ENCODE measurements around the gene KLHL26.

Gene KLHL26

GRCh38 chr19:18639706-18640243 is 2.9 kb downstream of the KLHL26 start:
- Mint-ChIP-seq H3K27ac (no peak overlapping the region), H3K4me1 (ENCODE audit: low read depth) (peaks cover 24% of the 10 kb centered on the region), H3K36me3 (ENCODE audit: low read depth) (no peaks in the 10 kb centered on the region), H3K9me3 (no peaks in the 10 kb centered on the region), H3K27me3 (ENCODE audit: low read depth) (peaks cover 5% of the 10 kb centered on the region), H3K4me3 (no peak overlapping the region)
- no peak for DNase-seq (ENCODE audit: low spot score)

GRCh38 chr19:18644196-18645034 is 7.6 kb downstream of the KLHL26 start:
- Mint-ChIP-seq H3K27ac (no peak overlapping the region), H3K4me1 (ENCODE audit: low read depth) (peaks cover 3% of the 10 kb centered on the region), H3K27me3 (ENCODE audit: low read depth) (no peaks in the 10 kb centered on the region), H3K36me3 (ENCODE audit: low read depth) (no peaks in the 10 kb centered on the region), H3K9me3 (no peaks in the 10 kb centered on the region), H3K4me3 (no peak overlapping the region)
- no peak for DNase-seq (ENCODE audit: low spot score)

DNA sequence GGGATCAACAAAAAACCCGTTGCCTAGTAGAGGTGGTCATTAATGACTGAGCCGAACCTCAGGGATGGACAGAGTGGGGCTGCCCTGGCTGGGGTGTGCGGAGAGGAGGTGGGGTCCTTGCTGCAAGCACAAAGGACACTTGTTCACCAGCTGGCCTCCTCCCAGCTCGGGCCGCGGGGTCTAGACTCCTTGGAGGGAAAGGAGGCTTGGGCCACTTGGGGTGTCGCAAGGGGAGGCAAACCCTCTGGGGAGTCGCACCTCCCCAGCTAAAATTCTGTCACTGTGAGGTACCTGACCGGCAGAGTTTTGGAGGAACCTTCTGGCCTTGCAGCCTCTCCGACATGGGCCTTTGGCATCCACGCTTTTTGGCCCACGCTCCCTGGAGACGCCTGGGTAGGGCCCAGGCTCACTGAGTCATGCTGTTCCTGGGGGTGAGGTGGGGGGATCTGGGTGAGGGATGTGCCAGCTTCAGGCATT is 8.2 kb downstream of the KLHL26 start:
- H3K4me3 Mint-ChIP-seq: no peak overlapping the region
- H3K27me3 Mint-ChIP-seq (ENCODE audit: low read depth): no peaks in the 10 kb centered on the region
- H3K36me3 Mint-ChIP-seq (ENCODE audit: low read depth): no peaks in the 10 kb centered on the region
- DNase-seq (ENCODE audit: low spot score): no peak
- no peaks in the 10 kb centered on the region for H3K9me3 Mint-ChIP-seq
- H3K4me1 Mint-ChIP-seq (ENCODE audit: low read depth): no peaks in the 10 kb centered on the region
- H3K27ac Mint-ChIP-seq: no peak overlapping the region

DNA sequence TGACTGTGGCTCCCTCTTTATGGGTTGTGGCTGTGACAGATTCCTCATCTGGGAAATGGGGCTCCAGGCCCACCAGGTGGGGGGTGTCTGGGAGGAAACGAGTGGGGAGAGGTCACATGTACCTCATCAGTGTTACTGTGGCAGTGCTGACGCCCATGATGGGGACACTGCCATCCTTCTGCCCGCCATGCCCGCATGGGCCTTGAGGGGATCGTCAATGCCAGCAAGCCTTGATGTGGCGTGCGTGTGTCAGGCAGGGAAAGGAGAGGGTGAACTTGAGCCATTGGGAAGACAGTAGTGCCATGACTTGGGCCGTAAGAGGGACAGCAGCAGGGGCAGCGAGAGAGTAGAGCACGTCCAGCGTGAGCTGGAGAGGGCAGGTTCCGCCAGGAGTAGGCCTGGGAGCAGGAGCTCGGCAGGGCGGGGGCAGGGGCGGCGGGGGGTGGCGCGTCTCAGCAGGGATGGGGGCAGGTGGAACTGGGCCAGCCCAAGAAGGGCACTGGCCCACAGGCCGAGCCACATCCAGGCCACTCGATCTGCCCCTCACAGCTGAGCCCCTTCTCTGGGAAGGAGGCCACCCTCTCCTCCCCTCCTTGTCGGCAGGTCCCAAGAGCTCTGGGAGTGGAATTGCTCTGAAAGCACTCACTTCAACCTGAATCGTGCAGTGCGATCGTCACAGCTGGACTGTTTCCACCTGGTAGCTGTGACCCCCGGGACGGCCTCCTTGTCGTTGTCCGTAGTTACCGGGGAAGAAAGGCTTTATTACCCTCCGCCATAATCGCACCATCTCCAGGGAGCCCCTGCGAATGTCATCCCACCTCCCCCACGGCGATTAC is 9.9 kb downstream of the KLHL26 start:
- Mint-ChIP-seq H3K9me3 (no peaks in the 10 kb centered on the region), H3K27ac (no peak overlapping the region), H3K4me3 (no peak overlapping the region), H3K36me3 (ENCODE audit: low read depth) (no peaks in the 10 kb centered on the region), H3K4me1 (ENCODE audit: low read depth) (no peaks in the 10 kb centered on the region), H3K27me3 (ENCODE audit: low read depth) (no peaks in the 10 kb centered on the region)
- no peak for DNase-seq (ENCODE audit: low spot score)

GRCh38 chr19:18647371-18647767 is 10.5 kb downstream of the KLHL26 start:
- Mint-ChIP-seq H3K27me3 (ENCODE audit: low read depth) (no peaks in the 10 kb centered on the region), H3K36me3 (ENCODE audit: low read depth) (no peaks in the 10 kb centered on the region), H3K27ac (no peak overlapping the region), H3K4me3 (no peak overlapping the region), H3K9me3 (no peaks in the 10 kb centered on the region), H3K4me1 (ENCODE audit: low read depth) (no peaks in the 10 kb centered on the region)
- DNase-seq (ENCODE audit: low spot score): no peak

GRCh38 chr19:18647807-18648206 is 11.0 kb downstream of the KLHL26 start:
- Mint-ChIP-seq H3K27me3 (ENCODE audit: low read depth) (no peaks in the 10 kb centered on the region), H3K4me1 (ENCODE audit: low read depth) (no peaks in the 10 kb centered on the region), H3K27ac (no peak overlapping the region), H3K4me3 (no peak overlapping the region), H3K9me3 (no peaks in the 10 kb centered on the region), H3K36me3 (ENCODE audit: low read depth) (no peaks in the 10 kb centered on the region)
- no peak for DNase-seq (ENCODE audit: low spot score)

- Mint-ChIP-seq H3K4me3 (no peak overlapping the region), H3K27ac (no peak overlapping the region)
Observed at GRCh38 chr19:18648973-18649315, 12.1 kb downstream of the KLHL26 start.

DNA sequence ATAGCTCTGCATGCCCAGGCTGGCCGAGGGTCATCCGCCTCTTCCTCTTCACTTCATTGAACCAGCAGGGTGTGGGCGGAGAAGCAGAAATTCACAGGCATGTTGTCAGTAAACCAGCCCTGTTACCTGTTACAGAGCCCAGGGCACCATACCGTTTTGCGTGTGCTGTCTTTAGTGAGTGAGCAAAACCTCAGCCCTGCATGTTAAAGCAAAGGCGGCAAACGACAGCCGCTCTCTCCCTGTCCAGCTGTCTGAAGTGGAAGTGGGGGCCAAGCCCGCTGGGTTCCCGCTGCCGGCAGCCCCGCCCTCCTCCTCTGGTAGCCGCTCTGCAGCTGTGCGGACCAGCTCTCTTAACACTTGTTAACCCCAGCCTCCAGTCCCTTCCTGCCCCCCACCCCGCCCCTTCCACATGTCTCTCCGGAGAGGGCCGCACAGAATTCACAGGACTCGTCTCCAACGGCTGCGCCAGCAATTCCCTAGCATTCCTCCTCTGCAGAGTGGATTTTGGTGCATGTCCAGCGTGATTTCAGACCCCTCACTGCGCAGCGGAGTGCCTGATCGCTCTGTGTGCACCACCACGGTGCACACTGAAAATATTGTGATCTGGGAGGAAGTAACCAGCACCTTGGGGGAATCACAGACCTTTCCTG is 12.7 kb downstream of the KLHL26 start:
- Mint-ChIP-seq H3K4me1 (ENCODE audit: low read depth) (no peaks in the 10 kb centered on the region), H3K27me3 (ENCODE audit: low read depth) (no peaks in the 10 kb centered on the region), H3K36me3 (ENCODE audit: low read depth) (no peaks in the 10 kb centered on the region), H3K9me3 (no peaks in the 10 kb centered on the region), H3K4me3 (no peak overlapping the region), H3K27ac (no peak overlapping the region)
- DNase-seq (ENCODE audit: low spot score): no peak

More at GRCh38 chr19:18648973-18649315, 12.1 kb downstream of the KLHL26 start:
- H3K36me3 Mint-ChIP-seq (ENCODE audit: low read depth): no peaks in the 10 kb centered on the region
- H3K9me3 Mint-ChIP-seq: no peaks in the 10 kb centered on the region
- DNase-seq (ENCODE audit: low spot score): no peak
- H3K4me1 Mint-ChIP-seq (ENCODE audit: low read depth): no peaks in the 10 kb centered on the region
- no peaks in the 10 kb centered on the region for H3K27me3 Mint-ChIP-seq (ENCODE audit: low read depth)

DNA sequence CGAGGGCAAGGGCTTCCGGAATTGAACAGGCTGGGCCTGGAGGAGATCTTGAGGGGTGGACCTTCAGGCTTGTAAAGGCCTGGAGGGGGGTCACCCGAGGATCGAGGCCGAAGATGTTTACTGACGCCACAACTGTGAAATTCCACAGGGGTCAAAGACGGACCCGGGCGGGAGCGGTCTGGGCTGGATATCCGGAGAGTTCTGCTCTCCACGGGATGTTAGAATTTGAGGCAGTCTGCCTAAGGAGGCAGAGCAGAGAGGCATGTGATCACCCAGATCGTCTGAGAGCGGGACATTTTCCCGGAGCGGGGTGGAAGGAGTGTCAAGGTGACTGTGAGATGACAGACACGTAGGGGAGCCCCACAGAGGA is 13.2 kb downstream of the KLHL26 start:
- Mint-ChIP-seq H3K27ac (no peak overlapping the region), H3K4me3 (no peak overlapping the region), H3K36me3 (ENCODE audit: low read depth) (no peaks in the 10 kb centered on the region), H3K27me3 (ENCODE audit: low read depth) (no peaks in the 10 kb centered on the region), H3K4me1 (ENCODE audit: low read depth) (no peaks in the 10 kb centered on the region), H3K9me3 (no peaks in the 10 kb centered on the region)
- no peak for DNase-seq (ENCODE audit: low spot score)

- no peak overlapping the region for H3K27ac Mint-ChIP-seq
- no peaks in the 10 kb centered on the region for H3K4me1 Mint-ChIP-seq (ENCODE audit: low read depth)
- no peaks in the 10 kb centered on the region for H3K27me3 Mint-ChIP-seq (ENCODE audit: low read depth)
- no peak for DNase-seq (ENCODE audit: low spot score)
- no peak overlapping the region for H3K4me3 Mint-ChIP-seq
- H3K36me3 Mint-ChIP-seq (ENCODE audit: low read depth): no peaks in the 10 kb centered on the region
- H3K9me3 Mint-ChIP-seq: no peaks in the 10 kb centered on the region
Observed at GRCh38 chr19:18650468-18651041, 13.7 kb downstream of the KLHL26 start.

GRCh38 chr19:18651300-18651699 is 14.5 kb downstream of the KLHL26 start:
- Mint-ChIP-seq H3K27ac (no peak overlapping the region), H3K9me3 (no peaks in the 10 kb centered on the region), H3K4me3 (no peak overlapping the region), H3K27me3 (ENCODE audit: low read depth) (no peaks in the 10 kb centered on the region), H3K4me1 (ENCODE audit: low read depth) (no peaks in the 10 kb centered on the region), H3K36me3 (ENCODE audit: low read depth) (no peaks in the 10 kb centered on the region)
- no peak for DNase-seq (ENCODE audit: low spot score)

- H3K4me3 Mint-ChIP-seq: no peak overlapping the region
- H3K4me1 Mint-ChIP-seq (ENCODE audit: low read depth): no peaks in the 10 kb centered on the region
- H3K27ac Mint-ChIP-seq: no peak overlapping the region
- no peaks in the 10 kb centered on the region for H3K36me3 Mint-ChIP-seq (ENCODE audit: low read depth)
- no peaks in the 10 kb centered on the region for H3K27me3 Mint-ChIP-seq (ENCODE audit: low read depth)
- H3K9me3 Mint-ChIP-seq: no peaks in the 10 kb centered on the region
- DNase-seq (ENCODE audit: low spot score): no peak
Observed at GRCh38 chr19:18651733-18652132, 14.9 kb downstream of the KLHL26 start.

DNA sequence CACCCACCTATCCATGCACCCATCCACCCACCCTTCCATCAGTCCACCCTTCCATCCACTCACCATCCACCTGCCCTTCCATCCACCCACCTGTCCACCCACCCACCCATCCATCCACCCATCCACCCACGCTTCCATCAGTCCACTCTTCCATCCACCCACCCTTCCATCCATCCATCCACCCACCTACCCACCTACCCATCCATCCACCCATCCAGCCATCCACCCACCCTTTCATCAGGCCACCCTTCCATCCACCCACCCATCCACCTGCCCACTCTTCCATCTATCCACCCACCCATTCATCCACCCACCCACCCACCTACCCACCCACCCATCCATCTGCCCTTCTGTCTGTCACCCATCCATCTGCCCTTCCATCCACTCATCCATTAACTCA is 17.0 kb downstream of the KLHL26 start:
- Mint-ChIP-seq H3K4me3 (no peak overlapping the region), H3K27ac (no peak overlapping the region), H3K36me3 (ENCODE audit: low read depth) (no peaks in the 10 kb centered on the region), H3K27me3 (ENCODE audit: low read depth) (no peaks in the 10 kb centered on the region), H3K4me1 (ENCODE audit: low read depth) (no peaks in the 10 kb centered on the region), H3K9me3 (no peaks in the 10 kb centered on the region)
- DNase-seq (ENCODE audit: low spot score): no peak
